Right lobe of liver (tissue), 4 donors: ENCODE data around the gene MYLK4.

Experiments used
- CTCF ChIP-seq, 4 donors: fragments of 200-600 bp in 3 of 4; fragments of 450-650 bp in 1 of 4; IDR thresholded peaks; one replicate each; pipeline versions ENCODE4 v1.5.1 to v1.8.0; 2016 to 2022; ENCODE audit warnings: antibody characterized with exemption in 4 of 4, mild to moderate bottlenecking in 2 of 4
- POLR2A ChIP-seq: fragments of 450-650 bp; IDR thresholded peaks from one replicate; pipeline ENCODE4 v1.6.1; 2017; ENCODE audit warnings: antibody characterized with exemption, mild to moderate bottlenecking
- donor health status: DM: no; HTN: no; CAD: no.
- donor health status: DM: no; HTN: no; CAD: no.
- donor health status: DM: no; HTN: yes; CAD: no.

GRCh38 chr6:2708456-2708855 is 42.3 kb downstream of the MYLK4 start:
- TF ChIP-seq CTCF (IDR thresholded peaks at IDR 0.05) = no peak
- no peak for TF ChIP-seq POLR2A
